Measurements from ENCODE around the gene NFATC2.

- TF ChIP-seq CTCF (IDR thresholded peaks at IDR 0.05), result no peak
- TF ChIP-seq POLR2AphosphoS5 (IDR thresholded peaks at IDR 0.05; ENCODE audit: low read depth, low read length), result no peak
- no peak for TF ChIP-seq YY1 (IDR thresholded peaks at IDR 0.05; ENCODE audit: low read depth)
- TF ChIP-seq REST (IDR thresholded peaks at IDR 0.05; ENCODE audit: low read depth, low read length), result no peak
- no peak for TF ChIP-seq IRF3 (IDR thresholded peaks at IDR 0.05; ENCODE audit: low read depth, low read length)
- no peak for TF ChIP-seq RCOR1 (IDR thresholded peaks at IDR 0.05; ENCODE audit: low read length)
- no peak for TF ChIP-seq MAX (IDR thresholded peaks at IDR 0.05; ENCODE audit: low read depth)
- TF ChIP-seq GABPA (IDR thresholded peaks at IDR 0.05; ENCODE audit: low read depth), result no peak
- no peak for TF ChIP-seq ZBTB33 (IDR thresholded peaks at IDR 0.05; ENCODE audit: borderline replicate concordance, low read depth)
- no peak for TF ChIP-seq GATA2 (CRISPR knock-in tag; IDR thresholded peaks at IDR 0.05)
- TF ChIP-seq EZH2phosphoT487 (IDR thresholded peaks at IDR 0.05; ENCODE audit: borderline replicate concordance, low read depth), result no peak
- no peak for TF ChIP-seq PBX3 (IDR thresholded peaks at IDR 0.05)
- no peak for TF ChIP-seq CHD2 (IDR thresholded peaks at IDR 0.05; ENCODE audit: low read length, partially characterized antibody)
- no peak for TF ChIP-seq TAF1 (IDR thresholded peaks at IDR 0.05; ENCODE audit: borderline replicate concordance, low read depth, low read length)
Observed at GRCh38 chr20:51451484-51451883, 91.0 kb downstream of the NFATC2 start.
